Fibroblast of skin of abdomen (primary cell): ENCODE data around the gene IRAK2.
A peak's percentile ranks its signal among the peaks of the same experiment; 100 is the strongest.
"Not testable (repeated sequence)": the region's sequence is repeated elsewhere in the genome, so short reads cannot be mapped to it uniquely, and the experiment has no call there.

ENCODE experiments used
- DNase-seq: peaks from one replicate; pipeline ENCODE4 v3.0.0-alpha.2; 2013

IRAK2 gene

DNA sequence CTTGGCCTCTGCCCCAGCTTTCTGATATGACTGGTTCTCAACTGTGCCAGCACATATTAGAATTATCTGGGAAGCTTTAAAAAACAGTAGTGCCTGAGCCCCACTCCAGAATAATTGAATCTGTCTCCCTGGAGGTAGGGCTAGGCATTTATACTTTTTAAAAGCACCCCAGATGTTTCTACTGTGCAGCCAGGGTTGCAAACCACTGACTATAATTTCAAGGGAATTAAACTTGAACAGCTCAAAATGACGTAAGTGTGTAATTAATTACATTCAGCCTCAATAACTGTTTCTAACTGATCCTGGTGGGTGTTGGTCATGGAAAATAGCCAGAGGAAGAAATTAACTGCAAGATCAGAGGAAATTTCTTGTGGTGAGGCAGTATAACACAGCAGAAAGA is 4.4 kb upstream of the IRAK2 start:
- peak; percentile 87 for DNase-seq

DNA sequence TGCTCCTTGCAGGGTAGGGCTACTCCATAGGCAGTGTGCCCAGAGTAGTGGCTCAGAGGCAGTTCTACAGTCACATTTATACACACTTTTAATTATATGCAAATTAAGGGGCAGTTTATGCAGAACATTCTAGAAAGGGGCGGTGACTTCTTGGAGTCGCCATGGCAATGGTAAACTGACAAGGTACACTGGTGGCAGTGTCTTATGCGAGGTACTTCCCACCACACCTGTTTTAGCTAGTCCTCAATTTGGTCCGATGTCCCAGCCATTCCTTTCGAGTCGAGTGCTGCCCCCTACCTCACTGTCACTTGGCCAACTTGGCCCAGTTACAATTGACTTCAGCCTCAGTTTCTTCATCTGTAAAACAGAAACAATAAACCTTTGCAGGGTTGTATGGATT is 3.8 kb upstream of the IRAK2 start:
- no peak for DNase-seq

DNA sequence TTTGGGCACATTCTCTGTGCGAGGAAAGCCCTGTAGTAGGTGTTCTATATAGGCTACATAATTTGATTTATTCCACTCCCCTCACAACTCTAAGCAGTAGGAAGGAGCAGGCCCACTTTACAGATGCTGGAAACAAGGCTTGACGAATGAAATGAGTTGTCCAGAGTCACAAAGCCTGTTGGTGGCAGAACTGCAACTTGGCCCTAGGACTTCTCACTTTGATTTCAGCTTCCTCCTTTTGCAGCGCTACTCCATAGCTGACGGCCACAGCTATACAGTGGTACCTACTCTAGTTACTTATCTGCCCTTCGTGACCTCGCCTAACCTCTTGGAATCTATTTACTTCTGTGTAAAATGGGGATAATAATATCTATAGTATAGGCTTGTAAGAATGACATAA is 2.5 kb upstream of the IRAK2 start:
- DNase-seq = no peak

DNA sequence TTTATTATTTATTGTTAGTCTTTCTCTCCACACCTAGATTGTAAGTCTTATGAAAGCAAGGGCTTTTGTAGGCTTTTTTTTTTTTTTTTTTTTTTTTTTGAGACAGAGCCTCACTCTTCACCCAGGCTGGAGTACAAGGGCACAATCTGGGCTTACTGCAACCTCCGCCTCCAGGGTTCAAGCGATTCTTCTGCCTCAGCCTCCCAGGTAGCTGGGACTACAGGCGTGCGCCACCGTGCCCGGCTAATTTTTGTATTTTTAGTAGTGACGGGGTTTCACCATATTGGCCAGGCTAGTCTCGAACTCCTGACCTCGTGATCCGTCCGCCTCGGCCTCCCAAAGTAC is 546 bp upstream of the IRAK2 start:
- not testable (repeated sequence) for DNase-seq

DNA sequence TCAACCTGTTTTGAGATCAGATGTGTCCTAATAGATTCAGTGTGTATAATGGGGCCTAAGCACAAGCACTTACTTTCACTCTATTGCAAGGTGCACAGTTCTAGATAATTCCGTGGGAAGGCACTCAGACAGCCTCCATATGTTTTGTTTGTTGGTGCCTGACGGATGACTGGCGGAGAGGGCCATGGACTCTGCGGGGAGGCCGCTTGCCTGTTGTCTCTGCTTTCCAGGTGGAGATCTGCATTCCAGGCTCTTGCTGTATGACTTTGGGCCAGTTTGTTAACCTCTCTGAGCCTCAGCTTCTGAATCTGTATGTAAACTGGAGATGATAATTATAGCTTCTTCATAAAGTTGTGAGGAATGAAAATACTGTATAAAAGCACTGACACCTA is 1.5 kb downstream of the IRAK2 start:
- DNase-seq = no peak

DNA sequence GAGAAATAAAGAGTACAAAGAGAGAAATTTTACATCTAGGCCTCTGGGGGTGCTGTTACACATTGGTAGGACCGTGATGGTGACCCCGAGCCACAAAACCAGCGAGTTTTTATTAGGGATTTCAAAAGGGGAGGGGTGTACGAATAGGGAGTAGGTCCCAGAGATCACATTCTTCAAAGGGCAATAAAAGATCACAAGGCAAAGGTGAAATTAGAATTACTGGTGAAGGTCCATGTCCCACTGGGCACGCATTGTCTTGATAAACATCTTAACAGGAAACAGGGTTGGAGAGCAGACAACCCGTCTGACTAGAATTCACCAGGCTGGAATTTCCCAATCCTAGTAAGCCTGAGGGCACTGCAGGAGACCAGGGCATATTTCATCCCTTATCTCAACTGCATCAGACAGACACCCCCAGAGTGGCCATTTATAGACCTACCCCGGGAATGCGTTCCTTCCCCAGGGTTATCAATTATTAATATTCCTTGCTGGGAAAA is 4.3 kb downstream of the IRAK2 start:
- no peak for DNase-seq

DNA sequence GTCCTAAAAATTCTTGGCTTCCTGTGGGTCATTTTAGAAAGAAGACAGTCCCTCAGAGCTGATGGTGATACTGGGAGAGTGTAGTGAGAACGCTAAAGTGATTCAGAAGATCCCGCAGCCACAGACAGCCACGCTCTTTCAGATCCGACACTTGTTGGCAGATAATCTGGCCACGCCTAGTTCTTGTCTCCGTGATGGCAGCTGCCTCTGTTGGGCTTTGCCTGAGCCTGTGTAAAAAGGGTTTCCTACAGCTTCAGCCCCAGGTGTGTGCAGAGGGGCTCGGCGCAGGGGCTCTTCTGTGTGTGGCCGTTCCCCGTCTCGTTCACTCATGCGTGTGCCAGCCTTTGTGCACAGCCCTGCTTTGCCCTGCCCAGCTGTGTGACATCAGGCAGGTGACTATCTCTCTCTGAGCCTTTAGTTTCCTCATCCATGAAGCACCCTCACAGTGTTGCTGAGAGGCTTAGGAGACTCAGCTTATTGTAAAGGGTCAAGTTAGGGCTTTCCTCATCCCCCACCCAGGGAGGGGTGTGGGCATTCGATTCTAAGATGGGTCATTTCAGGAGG is 6.3 kb downstream of the IRAK2 start:
- no peak for DNase-seq

DNA sequence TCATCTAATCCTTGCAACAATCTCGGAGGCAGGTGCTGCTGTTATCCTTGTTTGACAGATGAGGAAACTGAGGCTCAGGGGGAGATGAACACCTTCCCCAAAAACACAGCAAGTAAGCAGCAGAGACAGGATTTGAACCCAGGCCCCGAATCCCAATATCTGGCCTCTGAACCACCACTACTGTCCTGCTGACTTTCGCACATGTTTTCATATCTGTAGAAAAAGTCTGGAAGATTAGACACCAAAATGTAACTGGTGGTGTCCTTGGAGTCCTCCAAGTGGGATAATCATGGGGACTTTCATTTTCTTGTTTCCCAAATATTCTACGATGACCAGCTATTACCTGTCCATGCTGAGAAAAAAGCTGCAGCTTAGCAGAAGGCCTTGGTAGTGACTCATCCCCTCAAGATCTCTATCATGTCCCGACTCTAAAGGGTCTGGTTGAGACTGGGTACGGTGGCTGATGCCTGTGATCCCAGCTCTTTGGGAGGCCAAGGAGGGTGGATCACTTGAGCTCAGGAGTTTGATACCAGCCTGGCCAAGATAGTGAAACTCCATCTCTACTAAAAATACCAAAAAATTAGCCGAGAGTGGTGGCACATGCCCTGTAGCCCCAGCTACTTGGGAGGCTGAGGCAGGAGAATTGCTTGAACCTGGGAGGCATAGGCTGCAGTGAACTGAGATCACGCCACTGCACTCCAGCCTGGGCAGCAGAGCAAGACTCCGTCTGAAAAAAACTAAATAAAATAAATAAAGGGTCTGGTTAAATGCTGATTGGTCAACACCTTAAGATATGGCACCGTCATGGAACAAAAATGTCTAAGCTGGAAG is 8.6 kb downstream of the IRAK2 start:
- no peak for DNase-seq

DNA sequence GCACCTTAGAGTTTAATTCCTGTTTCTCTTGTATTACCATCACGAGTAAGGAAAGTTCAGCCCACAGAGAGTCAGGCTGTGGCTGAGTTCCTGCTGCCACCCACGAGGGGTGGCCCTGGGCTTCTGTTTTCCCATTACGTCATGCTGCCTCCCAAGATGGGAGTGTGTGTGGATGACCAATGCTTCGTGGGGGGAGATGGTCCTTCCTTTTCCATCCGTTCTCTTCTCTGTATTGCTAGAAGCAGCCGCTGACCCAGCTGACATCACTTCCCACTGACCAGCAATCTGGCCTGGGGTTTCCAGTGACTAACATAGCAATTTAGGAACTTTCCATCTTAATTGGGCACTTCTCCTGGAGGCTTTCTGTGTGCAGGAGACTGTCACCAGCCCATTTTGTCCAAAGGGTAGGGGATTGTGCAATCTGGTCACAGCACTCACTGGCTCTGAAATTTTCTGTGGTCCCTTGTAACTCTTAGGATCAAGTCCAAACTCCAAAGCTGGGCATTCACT is 9.3 kb downstream of the IRAK2 start:
- DNase-seq = peak; percentile 58

DNA sequence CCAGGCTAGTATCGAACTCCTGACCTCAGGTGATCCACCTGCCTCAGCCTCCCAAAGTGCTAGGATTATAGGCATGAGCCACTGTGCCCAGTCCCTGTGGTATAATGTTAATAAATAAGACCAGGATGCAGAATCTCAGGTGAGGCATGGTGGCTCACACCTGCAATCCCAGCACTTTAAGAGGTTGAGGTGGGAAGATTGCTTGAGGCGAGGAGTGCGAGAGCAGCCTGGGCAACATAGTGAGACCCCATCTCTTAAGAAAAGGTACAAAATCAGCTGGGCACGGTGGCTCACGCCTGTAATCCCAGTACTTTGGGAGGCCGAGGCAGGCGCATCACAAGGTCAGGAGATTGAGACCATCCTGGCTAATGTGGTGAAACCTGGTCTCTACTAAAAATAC is 10.6 kb downstream of the IRAK2 start:
- DNase-seq = not testable (repeated sequence)

DNA sequence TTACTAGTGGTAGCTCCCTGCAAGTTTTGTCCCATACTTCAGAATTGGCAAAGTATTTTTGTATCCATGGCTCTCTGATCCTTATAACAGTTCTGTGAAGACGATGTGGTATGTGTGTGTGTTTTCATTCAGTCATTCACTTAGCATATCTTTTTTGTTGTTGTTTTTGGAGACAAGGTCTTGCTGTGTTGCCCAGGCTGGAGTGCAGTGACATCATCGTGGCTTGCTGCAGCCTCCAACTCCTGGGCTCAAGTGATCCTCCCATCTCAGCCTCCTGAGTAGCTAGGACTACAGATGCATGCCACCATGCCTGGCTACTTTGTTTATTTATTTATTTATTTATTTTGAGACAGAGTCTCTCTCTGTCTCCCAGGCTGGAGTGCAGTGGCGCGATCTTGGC is 11.4 kb downstream of the IRAK2 start:
- DNase-seq = not testable (repeated sequence)

DNA sequence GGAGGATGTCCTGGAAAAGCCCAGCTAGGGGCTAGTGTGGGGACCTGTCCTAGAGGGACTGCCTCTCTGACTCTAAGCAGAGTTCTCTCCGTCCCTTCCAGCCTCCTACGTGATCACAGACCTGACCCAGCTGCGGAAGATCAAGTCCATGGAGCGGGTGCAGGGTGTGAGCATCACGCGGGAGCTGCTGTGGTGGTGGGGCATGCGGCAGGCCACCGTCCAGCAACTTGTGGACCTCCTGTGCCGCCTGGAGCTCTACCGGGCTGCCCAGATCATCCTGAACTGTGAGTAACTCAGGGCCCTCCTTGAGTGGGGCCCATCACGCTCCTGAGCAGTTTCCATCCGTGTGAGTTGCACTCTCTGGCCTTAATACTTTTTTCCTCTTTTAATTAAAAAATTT is 13.0 kb downstream of the IRAK2 start:
- DNase-seq = no peak

DNA sequence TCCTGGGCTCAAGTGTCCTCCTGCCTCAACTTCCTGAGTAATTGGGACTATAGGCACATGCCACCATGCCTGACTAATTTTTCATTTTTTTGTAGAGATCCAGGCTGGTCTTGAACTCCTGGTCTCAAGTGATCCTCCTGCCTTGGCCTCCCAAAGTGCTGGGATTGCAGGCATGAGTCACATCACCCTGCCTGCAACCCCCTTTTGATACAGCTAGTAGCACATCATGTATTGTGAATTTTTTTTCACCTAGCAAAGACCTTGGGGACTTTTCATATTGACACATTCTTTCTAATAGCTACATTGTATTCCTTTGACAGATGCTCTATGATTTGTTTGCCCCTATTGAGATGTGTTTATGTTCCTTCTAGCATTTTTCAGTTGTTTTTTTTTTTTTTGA is 14.2 kb downstream of the IRAK2 start:
- DNase-seq = no peak

DNA sequence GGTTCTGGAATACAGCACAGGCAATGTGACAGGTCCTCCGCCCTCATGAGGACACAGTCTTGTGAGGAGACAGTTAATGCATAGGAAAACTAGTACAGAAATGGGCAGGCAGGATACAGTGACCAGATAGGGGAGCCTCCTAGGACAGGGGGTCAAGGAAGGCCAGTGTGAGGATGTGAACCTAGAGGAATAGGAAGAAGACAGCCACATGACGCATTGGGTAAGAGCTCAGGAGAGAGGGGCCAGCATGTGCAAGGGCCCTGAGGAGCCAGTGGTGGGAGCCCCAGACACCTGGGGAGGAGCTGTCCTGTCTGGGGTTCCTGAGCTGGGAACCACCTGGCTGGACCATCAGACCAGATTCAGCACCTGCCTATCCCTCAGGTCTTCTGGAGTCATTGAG is 15.6 kb downstream of the IRAK2 start:
- no peak for DNase-seq

DNA sequence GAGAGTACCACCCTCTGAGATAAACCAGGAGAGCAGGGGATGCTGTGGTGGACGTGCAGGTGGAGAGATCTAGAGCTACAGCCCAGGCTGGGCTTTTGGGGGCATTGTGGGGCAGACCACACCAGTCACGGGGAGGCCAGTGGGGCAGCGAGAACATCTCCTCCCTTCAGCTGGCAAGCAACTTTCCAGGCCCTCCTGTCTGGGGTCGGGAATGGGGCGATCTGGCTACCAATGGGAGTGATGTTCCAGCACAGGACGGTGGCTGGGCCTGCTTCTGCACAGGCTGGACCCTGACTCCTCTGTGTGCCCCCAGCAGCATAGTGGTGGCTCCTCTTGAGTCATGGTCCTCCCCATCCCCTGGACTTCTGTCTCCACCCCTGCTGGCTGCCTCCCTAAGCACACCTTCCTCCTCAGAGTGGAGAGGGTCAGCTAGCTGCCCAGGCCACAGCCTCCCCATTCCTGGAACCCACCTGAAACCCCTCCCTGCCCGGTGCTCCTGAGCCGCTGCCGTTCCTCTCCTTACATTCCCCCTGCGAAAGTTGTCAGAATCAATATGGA is 16.1 kb downstream of the IRAK2 start:
- no peak for DNase-seq

DNA sequence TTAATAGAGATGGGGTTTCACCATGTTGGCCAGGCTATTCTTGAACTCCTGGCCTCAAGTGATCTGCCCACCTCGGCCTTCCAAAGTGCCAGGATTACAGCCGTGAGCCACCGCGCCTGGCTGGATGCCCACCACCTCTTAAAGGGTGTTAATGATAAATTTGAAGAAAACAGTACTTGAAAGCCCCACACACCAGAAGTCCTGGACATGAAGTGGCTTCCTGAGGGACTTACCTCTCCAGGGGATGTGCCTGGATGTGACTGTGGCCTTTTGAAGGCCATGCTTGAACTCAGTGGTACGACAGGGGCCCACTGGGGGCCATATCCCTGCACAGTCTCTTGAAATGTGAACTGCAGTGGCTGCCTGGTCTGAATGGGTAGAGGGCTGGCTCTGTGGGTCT is 18.2 kb downstream of the IRAK2 start:
- DNase-seq = no peak

DNA sequence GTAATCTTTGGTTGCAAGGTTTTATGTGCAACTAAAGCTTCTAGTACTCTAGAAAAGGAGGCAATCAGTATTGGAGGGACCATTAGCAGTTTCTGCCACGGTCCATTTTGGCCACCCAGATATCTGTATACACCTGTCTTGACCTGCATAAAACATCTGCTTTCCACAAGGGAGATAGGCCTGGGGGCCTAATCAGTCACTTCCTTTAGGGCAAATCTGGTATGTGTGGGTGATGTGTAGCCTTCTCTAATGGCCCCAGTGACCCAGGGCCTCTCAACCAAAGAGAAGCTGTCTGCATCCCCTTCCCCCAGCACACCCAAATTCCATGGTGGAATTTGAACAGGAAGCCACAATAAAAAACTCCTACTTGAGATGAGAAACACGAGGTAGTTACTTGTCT is 19.5 kb downstream of the IRAK2 start:
- no peak for DNase-seq

DNA sequence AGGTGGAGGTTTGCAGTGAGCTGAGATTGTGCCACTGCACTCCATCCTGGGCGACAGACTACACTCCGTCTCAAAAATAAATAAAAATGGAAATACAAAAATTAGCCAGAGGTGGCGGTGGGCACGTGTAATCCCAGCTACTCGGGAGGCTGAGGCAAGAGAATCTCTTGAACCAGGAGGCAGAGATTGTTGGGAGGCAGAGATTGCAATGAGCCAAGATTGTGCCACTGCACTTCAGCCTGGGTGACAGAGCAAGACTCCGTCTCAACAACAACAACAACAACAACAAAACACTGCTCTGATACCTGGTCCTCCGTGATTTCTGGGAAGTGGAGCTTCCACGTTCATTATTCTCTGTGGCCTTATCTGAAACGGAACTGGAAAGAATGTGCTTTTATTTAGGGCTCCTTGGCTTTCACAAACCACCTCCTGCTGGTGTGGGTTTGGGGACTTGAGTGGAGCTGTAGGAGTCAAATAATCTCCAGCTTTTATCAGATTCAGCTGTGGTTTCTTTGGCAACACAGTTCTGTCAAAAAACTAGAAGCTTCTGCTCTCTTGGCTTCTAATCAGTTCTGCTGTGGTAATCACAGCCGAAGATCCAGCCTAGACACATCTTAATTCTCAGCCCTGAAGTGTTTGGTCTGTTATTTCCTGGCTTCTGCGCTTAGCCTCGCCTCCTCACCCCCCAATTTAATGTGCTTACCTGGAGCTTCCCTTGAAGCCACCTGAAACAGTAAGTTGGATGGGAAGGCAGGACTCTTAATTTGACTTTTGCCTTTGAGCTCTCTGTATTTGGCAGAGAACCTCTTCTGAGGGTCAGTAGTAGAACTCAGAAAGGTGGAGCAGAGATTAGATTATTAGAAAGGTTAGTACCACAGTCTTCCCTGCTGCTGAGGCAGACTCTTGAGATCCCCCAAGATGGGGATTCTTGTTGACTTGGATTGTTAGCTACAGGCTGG is 21.4 kb downstream of the IRAK2 start:
- DNase-seq = no peak

DNA sequence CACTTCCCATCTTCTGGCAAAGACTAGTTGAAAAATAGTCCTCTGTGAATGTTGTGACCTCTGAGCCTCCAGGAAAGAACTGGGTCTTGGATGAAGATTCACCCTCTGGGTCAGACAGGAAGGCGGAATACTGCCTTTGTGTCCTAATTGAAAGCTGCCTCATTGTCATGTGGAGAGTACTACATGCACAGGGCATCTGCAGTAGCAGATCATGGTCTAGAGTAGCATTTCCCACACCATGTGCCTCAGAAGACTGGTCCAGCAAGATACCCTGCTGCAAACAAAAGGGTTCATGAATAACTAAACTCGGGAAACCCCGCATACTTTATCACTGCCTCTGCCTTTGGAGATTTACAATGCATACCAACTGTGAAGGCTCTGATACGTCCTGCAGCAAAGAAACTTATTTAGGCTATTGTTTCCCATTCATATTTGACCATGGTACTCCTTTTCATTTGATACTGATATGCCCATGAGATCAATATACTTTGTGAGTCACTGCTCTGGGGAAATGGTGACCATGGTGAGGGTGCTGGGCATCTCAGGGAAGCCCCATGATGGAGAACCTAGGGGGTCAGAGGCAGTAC is 22.7 kb downstream of the IRAK2 start:
- no peak for DNase-seq

DNA sequence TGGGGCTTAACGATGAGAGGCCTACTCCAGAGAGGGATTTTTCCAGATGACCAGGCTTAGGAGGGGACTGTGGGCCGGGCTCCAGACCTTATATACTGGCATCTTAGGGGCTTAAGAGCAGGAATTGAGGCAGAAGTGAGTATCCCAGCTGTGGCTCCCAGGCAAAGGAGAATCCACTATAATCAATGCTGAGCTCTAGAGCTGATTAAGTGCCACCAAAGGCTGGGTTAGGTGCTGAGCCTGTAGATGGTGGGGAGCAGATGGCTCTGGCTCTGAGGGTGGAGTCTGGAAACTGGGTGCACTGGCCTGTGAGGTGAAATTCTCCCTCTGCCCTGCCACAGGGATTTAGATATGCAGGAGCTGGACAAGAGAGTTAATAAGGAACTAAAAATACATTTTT is 23.2 kb downstream of the IRAK2 start:
- DNase-seq = no peak

DNA sequence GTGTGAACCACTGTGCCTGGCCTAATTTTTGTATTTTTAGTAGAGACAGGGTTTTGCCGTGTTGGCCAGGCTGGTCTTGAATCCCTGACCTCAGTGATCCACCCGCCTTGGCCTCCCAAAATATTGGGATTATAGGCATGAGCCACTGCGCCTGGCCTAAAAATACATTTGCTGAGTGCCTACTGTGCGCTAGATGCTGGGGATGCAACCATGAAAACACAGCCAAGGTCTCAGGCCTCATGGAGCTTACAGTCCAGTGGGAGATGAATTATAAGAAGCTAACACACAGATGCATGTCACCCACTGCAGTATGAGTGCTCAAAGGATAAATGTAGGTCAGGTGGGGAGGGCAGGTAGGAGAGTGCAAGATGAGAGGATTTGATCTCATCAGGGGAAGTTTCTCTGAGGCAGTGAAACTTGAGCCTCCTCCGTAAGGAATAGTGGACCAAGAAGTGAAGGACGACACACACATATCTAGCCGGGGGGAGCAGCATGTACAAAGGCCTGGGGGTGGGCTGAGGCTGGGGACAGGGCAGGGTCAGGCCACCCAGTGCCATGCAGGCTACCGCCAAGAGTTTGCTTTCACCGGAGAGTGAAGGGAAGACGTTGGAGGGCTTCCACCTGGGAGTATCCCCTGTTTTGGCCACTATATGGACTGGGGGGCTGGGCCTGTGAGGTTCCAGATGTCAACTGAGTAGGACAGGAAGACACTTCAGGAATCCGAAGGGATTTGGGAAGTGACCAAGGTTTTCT is 24.3 kb downstream of the IRAK2 start:
- DNase-seq = no peak
